Hepatocyte (in vitro differentiated cells): ENCODE measurements around the gene SPATA9. TPM values are rescaled to one million over a fixed set of nuclear protein-coding genes. Genes with fewer than 3 reads are reported as not detected.

Experiments
- DNase-seq: peaks from one replicate; pipeline ENCODE4 v3.0.0-alpha.2; 2016; ENCODE audit warnings: low spot score
- H2AFZ ChIP-seq: fragments of 200-600 bp; sonication (generic); 2 replicates; pipeline ENCODE4 v1.6.0; 2016; ENCODE audit warnings: antibody characterized with exemption, mild to moderate bottlenecking
- H3K27ac ChIP-seq: fragments of 200-600 bp; sonication (generic); 2 replicates; pipeline ENCODE4 v1.5.1; 2016; ENCODE audit warnings: mild to moderate bottlenecking
- H3K27me3 ChIP-seq: fragments of 200-600 bp; sonication (generic); 2 replicates; pipeline ENCODE4 v1.6.1; 2016
- H3K36me3 ChIP-seq: fragments of 200-600 bp; sonication (generic); replicated peaks from 2 replicates; pipeline ENCODE4 v1.5.1; 2016; ENCODE audit warnings: low read depth; ENCODE audit not compliant: insufficient read depth
- H3K4me1 ChIP-seq: fragments of 200-600 bp; sonication (generic); 2 replicates; pipeline ENCODE4 v1.5.1; 2016; ENCODE audit warnings: mild to moderate bottlenecking, moderate library complexity; ENCODE audit not compliant: insufficient read depth
- H3K4me2 ChIP-seq: fragments of 200-600 bp; sonication (generic); 2 replicates; pipeline ENCODE4 v1.6.0; 2016
- H3K4me3 ChIP-seq: fragments of 200-600 bp; sonication (generic); 2 replicates; pipeline ENCODE4 v1.5.1; 2016; ENCODE audit warnings: mild to moderate bottlenecking
- H3K79me2 ChIP-seq: fragments of 200-600 bp; sonication (generic); 2 replicates; pipeline ENCODE4 v1.6.0; 2017; ENCODE audit warnings: mild to moderate bottlenecking
- H3K9me2 ChIP-seq: fragments of 200-600 bp; sonication (generic); replicated peaks from 2 replicates; pipeline ENCODE4 v1.6.0; 2017; ENCODE audit warnings: mild to moderate bottlenecking; ENCODE audit not compliant: insufficient read depth
- H3K9me3 ChIP-seq: fragments of 200-600 bp; sonication (generic); 2 replicates; pipeline ENCODE4 v1.5.1; 2016; ENCODE audit warnings: low read depth, mild to moderate bottlenecking
- H4K20me1 ChIP-seq: fragments of 200-600 bp; sonication (generic); 2 replicates; pipeline ENCODE4 v1.6.0; 2016; ENCODE audit warnings: mild to moderate bottlenecking; ENCODE audit not compliant: insufficient read depth, poor library complexity, severe bottlenecking
- EZH2 ChIP-seq: fragments of 200-600 bp; sonication (generic); IDR thresholded peaks from 2 replicates; pipeline ENCODE4 v1.6.1; 2016; ENCODE audit warnings: antibody characterized with exemption, mild to moderate bottlenecking, borderline replicate concordance
- EZH2phosphoT487 ChIP-seq: fragments of 200-600 bp; sonication (generic); IDR thresholded peaks from one replicate; pipeline ENCODE4 v1.6.1; 2018; ENCODE audit warnings: antibody characterized with exemption, mild to moderate bottlenecking, low read depth, moderate library complexity; ENCODE audit not compliant: unreplicated experiment, severe bottlenecking
- WGBS: methylation state at CpG from one replicate; pipeline ENCODE4 v1.1.6; 2016; ENCODE audit warnings: low lambda C conversion rate; ENCODE audit errors: missing lambda C conversion rate; 5-methylcytosine and 5-hydroxymethylcytosine counted together
- polyA plus RNA-seq: library from polyadenylated mRNA; unstranded; fragments of >200 nt; fragmentation: Nextera tagmentation; extraction: Ambion mirVana; gene quantifications from 2 replicates; pipeline ENCODE4 v1.2.1, GENCODE V29; 2016
- total RNA-seq: library from RNA; depleted of rRNA; stranded (reverse); fragments of >200 nt; gene quantifications from 2 replicates; pipeline ENCODE4 v1.2.3, GENCODE V29; 2014
- TF ChIP-seq, protein P1 (sequence below): fragments of 200-600 bp; sonication (generic); IDR thresholded peaks from 2 replicates; pipeline ENCODE4 v1.5.1; 2016; ENCODE audit warnings: antibody characterized with exemption, mild to moderate bottlenecking; ENCODE audit not compliant: poor library complexity

SPATA9 gene, protein sequence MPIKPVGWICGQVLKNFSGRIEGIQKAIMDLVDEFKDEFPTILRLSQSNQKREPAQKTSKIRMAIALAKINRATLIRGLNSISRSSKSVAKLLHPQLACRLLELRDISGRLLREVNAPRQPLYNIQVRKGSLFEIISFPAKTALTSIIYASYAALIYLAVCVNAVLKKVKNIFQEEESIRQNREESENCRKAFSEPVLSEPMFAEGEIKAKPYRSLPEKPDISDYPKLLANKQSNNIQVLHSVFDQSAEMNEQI
- total RNA-seq (0.33 TPM in 1 of 2 replicates, not detected in the other), polyA plus RNA-seq (0.17 and 1.2 TPM in 2 replicates)

DNA sequence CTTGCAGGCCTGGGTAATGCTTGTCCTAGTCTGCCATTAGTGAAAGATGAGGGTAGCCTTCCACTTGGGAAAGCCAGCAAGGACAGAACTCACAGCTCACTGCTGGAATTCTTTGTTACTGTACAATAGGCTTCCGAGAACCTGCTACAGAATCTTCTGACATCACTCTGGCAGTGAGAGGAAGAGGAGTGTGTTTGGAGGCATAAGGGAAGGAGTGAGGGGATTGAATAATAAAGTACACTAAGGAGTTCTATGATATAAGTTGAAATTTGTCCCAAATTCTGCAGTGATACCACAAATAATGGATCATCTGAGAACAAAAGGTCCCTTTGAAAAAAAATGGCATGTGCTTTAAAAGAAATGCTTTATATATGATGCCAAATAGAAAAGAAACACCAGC, at the start of gene SPATA9:
SPATA9 (minus strand) TSS at position 101 of the 400 bp plus-strand sequence. CDS start 137 bp downstream, outside the sequence.
- Histone ChIP-seq H3K4me2 (no peak within 1 kb of the TSS), H3K27ac (no peak within 1 kb of the TSS), H3K4me3 (no peak within 1 kb of the TSS), H3K27me3 (no peaks in the 10 kb centered on the region), H3K4me1 (no peaks in the 10 kb centered on the region), H3K9me3 (no peaks in the 10 kb centered on the region), H3K79me2 (no peaks in the 10 kb centered on the region), H2AFZ (no peak within 1 kb of the TSS), H3K9me2 (no peaks in the 10 kb centered on the region), H4K20me1 (no peaks in the 10 kb centered on the region), H3K36me3 (no peaks in the 10 kb centered on the region)
- WGBS, result 96% methylated on average over 1 of the region's 1 CpG
- no peak for TF ChIP-seq EZH2
- TF ChIP-seq EZH2phosphoT487, result no peak
- TF ChIP-seq, protein P1, sequence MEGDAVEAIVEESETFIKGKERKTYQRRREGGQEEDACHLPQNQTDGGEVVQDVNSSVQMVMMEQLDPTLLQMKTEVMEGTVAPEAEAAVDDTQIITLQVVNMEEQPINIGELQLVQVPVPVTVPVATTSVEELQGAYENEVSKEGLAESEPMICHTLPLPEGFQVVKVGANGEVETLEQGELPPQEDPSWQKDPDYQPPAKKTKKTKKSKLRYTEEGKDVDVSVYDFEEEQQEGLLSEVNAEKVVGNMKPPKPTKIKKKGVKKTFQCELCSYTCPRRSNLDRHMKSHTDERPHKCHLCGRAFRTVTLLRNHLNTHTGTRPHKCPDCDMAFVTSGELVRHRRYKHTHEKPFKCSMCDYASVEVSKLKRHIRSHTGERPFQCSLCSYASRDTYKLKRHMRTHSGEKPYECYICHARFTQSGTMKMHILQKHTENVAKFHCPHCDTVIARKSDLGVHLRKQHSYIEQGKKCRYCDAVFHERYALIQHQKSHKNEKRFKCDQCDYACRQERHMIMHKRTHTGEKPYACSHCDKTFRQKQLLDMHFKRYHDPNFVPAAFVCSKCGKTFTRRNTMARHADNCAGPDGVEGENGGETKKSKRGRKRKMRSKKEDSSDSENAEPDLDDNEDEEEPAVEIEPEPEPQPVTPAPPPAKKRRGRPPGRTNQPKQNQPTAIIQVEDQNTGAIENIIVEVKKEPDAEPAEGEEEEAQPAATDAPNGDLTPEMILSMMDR, result no peak
- no peak for DNase-seq

DNA sequence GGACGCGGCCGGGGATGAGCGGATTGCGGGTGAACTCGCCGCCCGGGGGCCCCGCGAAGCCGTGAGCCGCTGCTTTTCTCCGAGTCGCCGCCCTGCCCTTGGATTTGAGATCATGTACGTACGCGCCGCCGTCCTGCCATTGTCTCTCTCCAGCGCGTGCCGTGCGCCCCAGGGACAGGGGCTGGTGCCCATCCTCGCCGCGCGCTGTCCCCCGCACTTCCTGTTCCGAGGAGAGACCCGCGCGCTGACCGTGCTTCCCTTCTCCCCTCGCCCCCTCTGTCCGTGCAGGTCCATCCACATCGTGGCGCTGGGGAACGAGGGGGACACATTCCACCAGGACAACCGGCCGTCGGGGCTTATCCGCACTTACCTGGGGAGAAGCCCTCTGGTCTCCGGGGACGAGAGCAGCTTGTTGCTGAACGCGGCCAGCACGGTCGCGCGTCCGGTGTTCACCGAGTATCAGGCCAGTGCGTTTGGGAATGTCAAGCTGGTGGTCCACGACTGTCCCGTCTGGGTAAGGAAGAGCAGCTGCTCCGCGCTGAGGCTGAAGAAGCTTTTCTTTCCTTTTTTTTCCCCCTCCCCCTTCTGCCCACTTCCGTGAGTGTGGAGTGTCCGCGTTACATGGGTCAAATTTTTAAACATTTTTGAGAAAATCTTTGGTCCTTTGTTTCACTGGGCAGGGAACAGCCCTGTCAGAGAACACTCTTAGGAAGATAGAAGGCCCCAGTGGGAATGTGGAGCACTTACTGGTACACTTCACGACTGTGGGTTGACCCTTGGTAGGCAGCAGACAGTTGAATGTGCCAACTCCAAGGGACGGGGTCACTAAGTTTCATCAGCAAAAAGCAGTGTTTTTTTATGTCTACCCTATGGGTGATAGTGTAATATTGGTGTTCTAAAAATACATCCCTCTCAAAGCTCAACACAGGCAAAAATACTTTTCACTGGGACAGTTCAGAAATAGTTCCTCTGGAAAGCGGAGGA, 49.1 kb upstream of the SPATA9 start:
- H3K9me2 ChIP-seq, result no peaks in the 10 kb centered on the region
- H3K79me2 ChIP-seq, result peaks cover 53% of the 10 kb centered on the region
- no peaks in the 10 kb centered on the region for H3K36me3 ChIP-seq
- H4K20me1 ChIP-seq, result no peaks in the 10 kb centered on the region
- peak overlapping the region; percentile 39 for H2AFZ ChIP-seq
- peak overlapping the region; percentile 89 for H3K27ac ChIP-seq
- DNase-seq, result peak; percentile 68
- peak overlapping the region; percentile 76 for H3K4me2 ChIP-seq
- TF ChIP-seq, protein P1, result no peak
- TF ChIP-seq EZH2 (no peak), EZH2phosphoT487 (no peak)
- H3K4me1 ChIP-seq, result peaks cover 51% of the 10 kb centered on the region
- WGBS, result 1% methylated on average over 64 of the region's 64 CpGs
- H3K4me3 ChIP-seq, result peak overlapping the region; percentile 78
- no peaks in the 10 kb centered on the region for H3K27me3 ChIP-seq
- no peaks in the 10 kb centered on the region for H3K9me3 ChIP-seq

DNA sequence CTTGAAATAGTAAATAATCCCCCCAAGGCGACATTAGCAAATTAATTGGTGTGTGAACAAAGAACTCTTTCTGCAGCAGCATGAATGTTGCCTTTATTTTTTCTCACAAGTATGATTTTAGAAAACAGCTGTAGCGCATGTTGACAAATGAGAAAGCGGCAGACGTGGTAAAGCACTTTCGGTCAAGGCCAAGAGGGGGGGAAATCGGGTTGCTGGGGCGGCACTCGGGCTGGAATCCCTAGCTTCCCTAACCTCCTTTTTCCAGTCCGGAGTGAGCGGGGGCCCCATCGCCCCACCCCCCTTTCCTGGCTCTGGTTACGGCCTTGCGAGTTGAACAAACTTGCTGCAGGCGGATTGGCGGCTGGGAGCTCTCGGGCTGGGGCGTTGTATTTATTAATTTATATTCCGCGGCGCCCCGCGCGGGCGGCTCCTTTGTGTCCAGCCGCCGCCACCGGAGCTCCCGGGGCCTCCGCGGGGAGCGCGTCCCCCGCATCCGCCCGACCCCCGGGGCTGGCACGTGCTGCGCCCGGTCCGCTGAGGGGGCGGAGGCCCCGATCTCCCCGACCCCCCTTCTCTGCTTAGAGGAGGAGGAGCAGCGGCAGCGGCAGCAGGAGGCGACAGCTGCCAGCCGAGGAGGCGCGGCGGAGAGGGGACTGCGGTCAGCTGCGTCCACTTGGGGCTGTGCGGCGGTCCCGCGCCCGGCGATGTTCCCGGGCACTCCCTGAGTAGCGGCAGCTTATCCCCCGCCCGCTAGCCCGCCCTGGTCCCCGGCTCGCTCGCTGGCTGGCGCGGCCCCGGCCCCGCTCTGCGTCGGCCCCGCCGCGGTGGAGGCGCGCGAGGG, 48.2 kb upstream of the SPATA9 start, which contains the start of gene RHOBTB3:
RHOBTB3 (plus strand) TSS at position 607 of the 841 bp plus-strand sequence. CDS start 347 bp downstream, outside the sequence.
- Histone ChIP-seq H3K4me2 (peak within 1 kb of the TSS; percentile 76), H4K20me1 (no peaks in the 10 kb centered on the region), H3K9me3 (no peaks in the 10 kb centered on the region), H3K4me1 (peaks cover 49% of the 10 kb centered on the region), H3K9me2 (no peaks in the 10 kb centered on the region), H2AFZ (peak within 1 kb of the TSS; percentile 39), H3K79me2 (peaks cover 44% of the 10 kb centered on the region), H3K27ac (peak within 1 kb of the TSS; percentile 89), H3K36me3 (no peaks in the 10 kb centered on the region), H3K4me3 (peak within 1 kb of the TSS; percentile 78), H3K27me3 (no peaks in the 10 kb centered on the region)
- peak; percentile 94 for DNase-seq
- WGBS, result 2% methylated on average over 46 of the region's 78 CpGs
- TF ChIP-seq, protein P1, result no peak
- TF ChIP-seq EZH2, result no peak
- no peak for TF ChIP-seq EZH2phosphoT487
